Sigmoid colon (tissue), 7 donors: ENCODE measurements around the gene MAPRE2. TPM values are rescaled to one million over a fixed set of nuclear protein-coding genes. Genes with fewer than 3 reads are reported as not detected.

Experiments used
- DNase-seq: peaks from one replicate; pipeline ENCODE4 v3.0.0-alpha.2; 2019
- H3K27ac ChIP-seq, 4 donors: fragments of 200-600 bp; sonication (generic); one replicate each; pipeline ENCODE4 v1.5.1; 2016 to 2019; ENCODE audit warnings: mild to moderate bottlenecking in 1 of 4
- H3K27me3 ChIP-seq, 3 donors: fragments of 200-600 bp; sonication (generic); one replicate each; pipeline ENCODE4 v1.5.1; 2019; ENCODE audit warnings: mild to moderate bottlenecking in 1 of 3
- H3K36me3 ChIP-seq, 4 donors: fragments of 200-600 bp; sonication (generic); one replicate each; pipeline ENCODE4 v1.5.1; 2016 to 2019
- H3K4me1 ChIP-seq, 4 donors: fragments of 200-600 bp; sonication (generic); one replicate each; pipeline ENCODE4 v1.5.1; 2017 to 2019
- H3K4me3 ChIP-seq, 4 donors: fragments of 200-600 bp; sonication (generic); one replicate each; pipeline ENCODE4 v1.5.1; 2017 to 2019; ENCODE audit warnings: mild to moderate bottlenecking in 2 of 4, moderate library complexity in 1 of 4
- H3K9me3 ChIP-seq, 4 donors: fragments of 200-600 bp in 3 of 4; sonication (generic) in 3 of 4; one replicate each; pipeline versions ENCODE4 v1.5.1 to v1.6.1; 2013 to 2019
- CTCF ChIP-seq, 4 experiments: fragments of 450-650 bp in 3 of 4; fragments of 200-600 bp in 1 of 4; IDR thresholded peaks; one replicate each; pipeline ENCODE4 v1.5.1; 2016 to 2019; ENCODE audit warnings: antibody characterized with exemption in 4 of 4, mild to moderate bottlenecking in 3 of 4, moderate library complexity in 2 of 4
- EP300 ChIP-seq, 4 donors: sonication (generic); formaldehyde crosslinking; IDR thresholded peaks; one replicate each; pipeline ENCODE4 v1.6.1; 2017; ENCODE audit warnings: antibody characterized with exemption in 4 of 4
- POLR2A ChIP-seq, 2 donors: fragments of 450-650 bp; IDR thresholded peaks; one replicate each; pipeline ENCODE4 v1.6.1; 2016; ENCODE audit warnings: antibody characterized with exemption in 2 of 2, mild to moderate bottlenecking in 2 of 2, moderate library complexity in 2 of 2
- POLR2AphosphoS5 ChIP-seq, 4 donors: sonication (generic); formaldehyde crosslinking; IDR thresholded peaks; one replicate each; pipeline ENCODE4 v1.6.1; 2017; ENCODE audit warnings: antibody characterized with exemption in 4 of 4
- WGBS, 2 donors: extraction: QIAGEN DNeasy Blood & Tissue Kit; methylation state at CpG; one replicate each; pipeline ENCODE4 v1.1.7; 2013; 5-methylcytosine and 5-hydroxymethylcytosine counted together
- intact Hi-C: fragments of 100-400 bp; cut with DNase I; formaldehyde crosslinking; loops from one replicate; pipeline ENCODE4 v1.15.1; 2023
- polyA plus RNA-seq, 3 donors: library from polyadenylated mRNA; stranded (reverse); fragments of 200-250 nt; gene quantifications; one replicate each; pipeline ENCODE4 v1.2.3, GENCODE V29; 2013
- total RNA-seq, 4 donors: library from RNA; depleted of rRNA; stranded (reverse); fragments of >200 nt; gene quantifications; one replicate each; pipeline ENCODE4 v1.1.0, GENCODE V29; 2016
- donor health status: healthy with polysubstance abuse.
- donor health status: Bipolar disorder and iron deficiency.
- donor health status: healthy.

The MAPRE2 gene
- total and polyA plus RNA-seq, 7 donors: 14.0 to 31.6 (median 21.0) TPM

DNA sequence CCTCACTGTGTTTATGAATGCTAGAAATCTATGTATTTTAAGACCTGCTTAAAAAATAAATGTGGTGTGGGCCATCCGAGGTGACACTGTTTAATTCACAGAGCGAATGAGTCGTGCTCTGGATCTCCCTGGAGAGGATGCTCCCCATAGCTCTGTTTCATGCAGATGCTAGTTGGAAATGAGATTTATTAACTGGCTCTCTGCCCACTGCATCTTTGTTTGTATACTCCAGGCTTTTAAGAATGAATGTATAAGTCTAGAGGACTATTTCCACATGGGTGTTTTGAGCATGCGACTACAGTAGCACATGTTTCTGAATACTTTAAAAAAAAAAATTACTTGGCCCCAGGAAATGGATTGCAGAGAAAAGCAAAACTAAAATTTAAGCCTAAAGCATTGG is 3.9 kb downstream of the MAPRE2 start:
- H3K9me3 ChIP-seq: no peaks in the 10 kb centered on the region
- no peak overlapping the region for H3K4me3 ChIP-seq
- 40 to 77% methylated on average over 4 of the region's 4 CpGs for WGBS, 2 donors
- no peak for DNase-seq
- H3K27ac ChIP-seq: peak overlapping the region in 2 of 4 donors; percentile 19 to 80
- no peaks in the 10 kb centered on the region for H3K27me3 ChIP-seq
- TF ChIP-seq EP300 (IDR thresholded peaks at IDR 0.05) (no peak), POLR2AphosphoS5 (IDR thresholded peaks at IDR 0.05) (no peak), CTCF (IDR thresholded peaks at IDR 0.05) (no peak), POLR2A (IDR thresholded peaks at IDR 0.05) (no peak)
- H3K4me1 ChIP-seq: peaks cover 0 to 51% (median 34%) of the 10 kb centered on the region in 4 donors
- H3K36me3 ChIP-seq: no peaks in the 10 kb centered on the region
- intact Hi-C loops: no loop called here

DNA sequence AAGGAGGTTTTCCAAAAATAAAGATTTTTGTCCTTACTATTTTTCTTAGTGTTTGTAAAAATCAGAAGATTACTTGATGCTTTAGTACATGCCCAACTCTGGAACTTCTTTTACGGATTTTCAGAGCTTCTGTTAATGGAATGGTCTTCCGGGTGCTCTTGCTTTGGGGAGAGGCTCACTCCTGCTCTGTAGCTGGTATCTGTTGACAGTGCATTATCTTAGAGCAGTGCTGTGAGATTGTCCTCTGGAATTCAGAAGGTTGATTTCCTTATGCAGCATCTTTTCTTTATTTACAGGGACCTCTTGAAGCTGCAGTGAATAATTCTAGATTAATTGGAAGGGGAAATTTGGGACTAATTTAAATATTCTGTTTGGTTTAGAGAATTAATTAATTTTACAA is 4.6 kb downstream of the MAPRE2 start:
- WGBS, 2 donors: 65 to 83% methylated on average over 2 of the region's 2 CpGs
- H3K4me3 ChIP-seq: no peak overlapping the region
- H3K36me3 ChIP-seq: no peaks in the 10 kb centered on the region
- intact Hi-C loops: no loop called here
- no peaks in the 10 kb centered on the region for H3K9me3 ChIP-seq
- no peak for DNase-seq
- H3K27ac ChIP-seq: peak overlapping the region in 2 of 4 donors; percentile 6 to 80
- H3K27me3 ChIP-seq: no peaks in the 10 kb centered on the region
- TF ChIP-seq POLR2A (IDR thresholded peaks at IDR 0.05) (no peak), CTCF (IDR thresholded peaks at IDR 0.05) (no peak), POLR2AphosphoS5 (IDR thresholded peaks at IDR 0.05) (no peak), EP300 (IDR thresholded peaks at IDR 0.05) (no peak)
- H3K4me1 ChIP-seq: peaks cover 0 to 54% (median 35%) of the 10 kb centered on the region in 4 donors

DNA sequence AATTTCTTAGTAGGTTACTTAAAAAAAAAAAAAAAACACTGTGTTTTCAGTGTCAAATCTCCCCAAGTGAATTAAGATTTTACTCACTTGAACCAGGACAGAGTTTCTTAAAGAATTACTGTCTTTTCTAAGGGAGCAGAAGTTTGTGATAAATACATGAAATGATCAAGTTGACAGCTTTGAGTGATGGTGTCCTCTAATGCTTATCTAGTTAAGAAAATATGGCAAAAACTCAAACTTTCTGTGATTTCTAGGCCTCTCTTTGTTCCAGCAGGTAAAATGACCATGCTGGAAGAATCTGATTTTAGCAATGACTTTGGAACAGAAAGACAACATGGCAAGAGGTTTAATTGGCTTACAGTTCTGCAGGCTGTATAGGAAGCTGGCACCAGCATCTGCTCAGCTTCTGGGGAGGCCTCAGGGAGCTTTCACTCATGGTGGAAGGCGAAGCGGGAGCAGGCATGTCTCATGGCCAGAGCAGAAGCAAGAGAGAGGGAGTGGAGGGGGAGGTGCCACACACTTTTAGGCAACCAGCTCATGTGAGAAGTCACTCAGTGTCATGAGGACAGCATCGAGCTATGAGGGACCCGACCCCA is 6.6 kb downstream of the MAPRE2 start:
- 94 to 97% methylated on average over 4 of the region's 4 CpGs for WGBS, 2 donors
- TF ChIP-seq POLR2A (IDR thresholded peaks at IDR 0.05): no peak
- TF ChIP-seq CTCF (IDR thresholded peaks at IDR 0.05): no peak
- no peak for TF ChIP-seq EP300 (IDR thresholded peaks at IDR 0.05)
- intact Hi-C loops: no loop called here
- H3K4me1 ChIP-seq: peaks cover 0 to 61% (median 38%) of the 10 kb centered on the region in 4 donors
- H3K9me3 ChIP-seq: no peaks in the 10 kb centered on the region
- no peak overlapping the region for H3K4me3 ChIP-seq
- no peak for DNase-seq
- H3K36me3 ChIP-seq: no peaks in the 10 kb centered on the region
- no peaks in the 10 kb centered on the region for H3K27me3 ChIP-seq
- no peak overlapping the region for H3K27ac ChIP-seq

DNA sequence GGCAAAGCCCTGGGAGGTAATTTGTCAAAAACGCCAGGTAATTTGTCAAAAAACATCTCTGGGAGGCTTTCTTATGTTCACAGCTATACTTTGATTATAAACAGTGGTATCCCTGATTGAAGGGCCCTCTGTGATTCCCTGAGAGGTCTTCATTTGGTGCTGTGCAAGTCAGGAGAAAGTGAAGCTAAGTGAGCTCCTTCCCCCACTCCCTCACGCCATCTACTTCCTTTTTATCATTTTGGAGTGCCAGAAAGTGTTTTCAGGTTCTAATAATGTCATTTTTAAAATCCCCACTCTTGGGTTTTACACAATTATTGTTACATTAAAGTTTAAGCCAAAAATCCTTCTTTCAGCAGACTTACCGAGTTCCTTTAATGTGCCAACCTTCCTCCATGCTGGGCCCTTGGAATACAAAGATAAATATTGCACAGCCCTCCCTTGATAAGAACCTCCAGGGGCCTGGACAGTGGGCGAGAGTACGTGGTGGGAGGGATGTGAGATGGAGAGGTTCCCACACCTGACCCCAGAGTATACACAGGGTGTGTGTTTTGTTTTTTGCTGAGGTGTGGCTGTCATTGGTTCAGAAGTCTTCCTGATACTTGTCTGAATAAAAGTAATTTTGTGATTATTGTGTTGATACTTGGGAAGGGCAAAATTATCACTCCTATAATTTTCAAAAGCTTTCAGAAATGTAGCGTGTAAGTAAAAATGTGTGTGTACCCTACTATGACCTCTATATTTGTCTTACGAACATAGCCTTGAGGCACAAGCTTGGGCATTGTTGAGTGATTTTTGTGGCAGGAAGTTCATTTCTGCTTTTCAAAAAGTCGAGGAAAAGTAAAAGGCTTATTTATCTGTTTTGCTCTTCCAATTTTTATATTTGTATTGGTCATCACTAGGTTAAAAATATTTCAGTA is 8.2 kb downstream of the MAPRE2 start:
- H3K27me3 ChIP-seq: no peaks in the 10 kb centered on the region
- 52 to 75% methylated on average over 8 of the region's 8 CpGs for WGBS, 2 donors
- peaks cover 0 to 56% (median 35%) of the 10 kb centered on the region in 4 donors for H3K4me1 ChIP-seq
- intact Hi-C loops: loop anchor here (5.0 kb wide), 1 partner anchor 452 kb away; no protein-coding TSS in a partner anchor
- no peaks in the 10 kb centered on the region for H3K36me3 ChIP-seq
- H3K4me3 ChIP-seq: peak overlapping the region in 1 of 4 donors; percentile 13
- no peak for DNase-seq
- H3K9me3 ChIP-seq: no peaks in the 10 kb centered on the region
- TF ChIP-seq POLR2AphosphoS5 (IDR thresholded peaks at IDR 0.05) (no peak), EP300 (IDR thresholded peaks at IDR 0.05) (no peak), POLR2A (IDR thresholded peaks at IDR 0.05) (no peak), CTCF (IDR thresholded peaks at IDR 0.05) (no peak)
- peak overlapping the region; percentile 9 to 72 (median 52) for H3K27ac ChIP-seq
